ENCODE measurements around the gene BACH1.

BACH1 gene

GRCh38 chr21:29382030-29382654 is 83.4 kb downstream of the BACH1 start:
- no peak for DNase-seq (ENCODE audit: low spot score)

GRCh38 chr21:29384683-29385359 is 86.1 kb downstream of the BACH1 start:
- no peak for DNase-seq (ENCODE audit: low spot score)

GRCh38 chr21:29385934-29386520 is 87.3 kb downstream of the BACH1 start:
- DNase-seq (ENCODE audit: low spot score), result no peak

GRCh38 chr21:29386803-29387202 is 88.1 kb downstream of the BACH1 start:
- no peak for DNase-seq (ENCODE audit: low spot score)

GRCh38 chr21:29387598-29387997 is 88.9 kb downstream of the BACH1 start:
- DNase-seq (ENCODE audit: low spot score), result no peak

GRCh38 chr21:29389136-29389535 is 90.4 kb downstream of the BACH1 start:
- DNase-seq (ENCODE audit: low spot score), result no peak

GRCh38 chr21:29390778-29391177 is 92.1 kb downstream of the BACH1 start:
- no peak for DNase-seq (ENCODE audit: low spot score)

GRCh38 chr21:29394051-29394450 is 95.3 kb downstream of the BACH1 start:
- no peak for DNase-seq (ENCODE audit: low spot score)

All from CD4-positive, alpha-beta T cell treated with Interleukin-2 at 100 ng/mL for 4 hours (primary cell).